GM18870 (cell line): ENCODE measurements around the gene GP1BA.
"Not testable (repeated sequence)": the region's sequence is repeated elsewhere in the genome, so short reads cannot be mapped to it uniquely, and the experiment has no call there.

Source experiments
- ATAC-seq: cut with Tn5 transposase; IDR thresholded peaks from one replicate; pipeline ENCODE4 v1.9.1; 2021; ENCODE audit warnings: moderate library complexity; ENCODE audit not compliant: unreplicated experiment

The GP1BA gene

GRCh38 chr17:4901108-4901647 lies 30.9 kb upstream of the GP1BA start:
- no peak for ATAC-seq

DNA sequence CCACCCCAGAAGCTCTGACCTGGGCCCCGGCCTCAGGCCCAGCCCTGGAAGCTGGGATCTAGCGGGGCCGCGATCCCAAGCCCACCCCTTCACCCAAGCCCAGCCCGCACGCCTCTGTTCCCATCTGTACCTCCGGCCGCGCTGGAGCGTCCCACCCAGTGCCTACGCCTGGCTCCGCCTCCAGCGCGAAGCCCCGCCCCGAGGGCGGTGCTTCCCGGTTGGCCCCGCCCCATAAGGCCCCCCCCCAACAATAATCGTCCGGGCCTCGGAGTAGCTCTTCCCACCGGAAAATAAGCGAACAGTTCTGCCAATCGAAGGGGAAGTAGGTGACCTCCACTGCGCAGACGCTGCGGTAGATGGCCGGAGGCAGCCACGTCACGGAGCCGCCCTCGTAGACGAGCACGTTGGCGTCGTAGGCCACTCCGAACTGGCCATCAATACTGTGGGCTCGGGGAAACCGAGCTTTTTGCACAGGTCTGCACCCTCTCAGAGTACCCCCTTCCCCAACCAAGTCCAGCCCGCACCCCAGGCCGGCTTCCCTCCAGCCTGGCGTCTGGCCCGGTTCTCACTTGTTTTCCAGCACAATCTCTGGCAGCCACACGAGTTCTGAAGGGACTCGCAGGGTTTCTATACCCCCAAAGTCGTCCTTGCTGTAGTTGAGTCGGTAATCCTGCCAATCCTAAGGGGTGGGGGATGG lies 30.3 kb upstream of the GP1BA start:
- ATAC-seq = no peak

GRCh38 chr17:4902540-4902939 lies 29.5 kb upstream of the GP1BA start:
- no peak for ATAC-seq

GRCh38 chr17:4903051-4903818 lies 28.8 kb upstream of the GP1BA start, which contains the start of gene CHRNE:
Gene CHRNE (minus strand): TSS chr17:4903098. CDS start chr17:4903063, 35 bp downstream.
- no peak for ATAC-seq

- ATAC-seq = not testable (repeated sequence)
Observed at GRCh38 chr17:4906642-4907041, 25.4 kb upstream of the GP1BA start.

DNA sequence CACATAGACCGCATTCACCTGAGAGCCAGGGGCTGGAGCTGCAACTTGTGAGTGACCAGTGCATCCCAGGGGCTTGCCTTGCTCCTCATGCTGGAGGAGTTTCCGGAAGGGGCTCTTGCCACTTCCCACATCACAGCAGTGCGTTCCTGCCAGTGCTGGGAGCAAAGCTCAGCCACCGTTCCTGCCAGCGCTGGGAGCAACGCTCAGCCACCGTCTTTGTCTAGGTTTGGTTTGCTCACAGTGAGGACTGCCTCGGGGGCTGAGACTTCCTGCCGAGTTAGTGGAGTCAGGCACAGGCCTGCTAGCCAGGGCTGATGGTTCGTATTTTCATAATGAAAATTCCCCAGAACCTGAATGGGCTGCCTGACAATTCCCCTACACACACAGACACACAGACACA lies 23.8 kb upstream of the GP1BA start:
- no peak for ATAC-seq

- ATAC-seq = no peak
Observed at GRCh38 chr17:4908711-4909496, 23.2 kb upstream of the GP1BA start.

- ATAC-seq = no peak
Observed at GRCh38 chr17:4913994-4914393, 18.1 kb upstream of the GP1BA start.

DNA sequence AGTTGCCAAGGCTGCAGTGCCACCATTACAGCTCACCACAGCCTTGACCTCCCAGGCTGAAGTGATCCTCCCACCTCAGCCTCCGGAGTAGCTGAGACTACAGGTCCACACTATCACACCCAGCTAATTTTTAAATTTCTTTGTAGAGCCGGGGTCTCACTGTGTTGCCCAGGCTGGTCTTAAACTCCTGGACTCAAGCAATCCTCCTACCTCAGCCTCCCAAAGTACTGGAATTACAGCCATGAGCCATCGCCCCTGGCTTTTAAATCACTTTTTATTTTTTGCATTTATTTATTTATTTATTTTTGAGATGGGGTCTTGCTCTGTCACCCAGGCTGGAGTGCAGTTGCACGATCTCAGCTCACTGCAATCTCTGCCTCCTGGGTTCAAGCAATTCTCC lies 17.5 kb upstream of the GP1BA start:
- not testable (repeated sequence) for ATAC-seq

DNA sequence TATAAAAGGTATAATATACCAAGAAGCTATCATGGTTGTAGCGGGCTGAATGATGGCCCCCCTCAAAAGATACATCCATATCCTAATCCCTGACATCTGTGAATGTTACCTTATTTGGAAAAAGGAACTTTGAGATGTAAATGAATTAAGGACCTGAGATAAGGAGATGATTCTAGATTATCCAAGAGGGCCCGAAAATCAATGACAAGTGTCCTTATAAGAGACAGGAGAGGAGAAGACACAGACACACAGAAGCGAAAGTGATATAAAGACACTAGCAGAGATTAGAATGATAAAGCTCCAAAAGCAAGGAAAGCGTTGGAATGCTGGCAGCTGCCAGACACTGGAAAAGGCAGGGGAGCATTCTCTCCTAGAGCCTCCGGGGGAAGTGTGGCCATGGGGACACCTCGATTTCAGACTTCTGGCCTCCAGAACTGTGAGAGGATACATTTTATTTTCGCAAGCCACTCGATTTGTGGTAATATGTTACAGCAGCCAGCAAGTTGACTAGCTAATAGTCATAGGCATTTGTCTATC lies 12.5 kb upstream of the GP1BA start:
- ATAC-seq = no peak

DNA sequence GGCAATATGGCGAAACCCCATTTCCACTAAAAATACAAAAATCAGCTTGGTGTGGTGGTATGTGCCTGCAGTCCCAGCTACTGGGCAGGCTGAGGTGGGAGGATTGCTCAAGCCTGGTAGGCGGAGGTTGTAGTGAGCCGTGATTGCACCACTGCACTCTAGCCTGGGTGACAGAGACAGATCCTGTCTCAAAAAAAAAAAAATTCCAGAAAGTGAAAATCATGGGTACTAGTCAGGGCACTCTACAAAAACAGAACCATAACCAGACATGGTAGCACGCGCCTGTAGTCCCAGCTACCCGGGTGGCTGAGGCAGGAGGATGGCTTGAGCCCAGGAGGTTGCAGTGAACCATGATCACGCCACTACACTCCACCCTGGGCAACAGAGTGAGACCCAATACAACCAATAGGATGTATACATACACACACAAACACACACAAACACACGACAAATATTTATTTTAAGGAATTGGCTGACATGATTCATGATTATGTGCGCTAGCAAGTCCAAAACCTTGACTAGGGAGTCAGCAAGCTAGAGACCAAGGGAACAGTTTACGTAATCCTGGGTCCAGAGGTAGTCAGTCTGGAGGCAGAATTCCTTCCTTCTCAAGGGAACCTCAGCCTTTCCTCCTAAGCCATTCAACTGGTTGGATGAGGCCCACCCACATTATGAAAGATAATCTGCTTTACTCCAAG lies 11.6 kb upstream of the GP1BA start:
- no peak for ATAC-seq

DNA sequence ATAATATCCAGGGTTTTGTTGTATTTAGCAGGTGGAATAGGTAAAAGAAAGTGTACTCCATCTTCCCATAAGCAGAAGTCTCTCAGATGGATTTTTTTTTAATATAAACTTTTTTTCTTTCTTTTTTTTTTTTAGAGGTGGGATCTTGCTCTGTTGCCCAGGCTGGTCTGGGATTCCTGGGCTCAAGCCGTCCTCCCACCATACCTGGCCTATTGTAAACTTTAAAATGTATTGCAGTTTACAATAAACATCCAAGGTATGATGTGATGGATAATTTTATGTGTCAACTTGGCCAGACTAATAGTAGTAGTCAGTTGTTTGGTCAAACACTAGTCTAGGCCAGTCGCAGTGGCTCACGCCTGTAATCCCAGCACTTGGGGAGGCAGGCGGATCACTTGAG lies 10.8 kb upstream of the GP1BA start:
- ATAC-seq = no peak

DNA sequence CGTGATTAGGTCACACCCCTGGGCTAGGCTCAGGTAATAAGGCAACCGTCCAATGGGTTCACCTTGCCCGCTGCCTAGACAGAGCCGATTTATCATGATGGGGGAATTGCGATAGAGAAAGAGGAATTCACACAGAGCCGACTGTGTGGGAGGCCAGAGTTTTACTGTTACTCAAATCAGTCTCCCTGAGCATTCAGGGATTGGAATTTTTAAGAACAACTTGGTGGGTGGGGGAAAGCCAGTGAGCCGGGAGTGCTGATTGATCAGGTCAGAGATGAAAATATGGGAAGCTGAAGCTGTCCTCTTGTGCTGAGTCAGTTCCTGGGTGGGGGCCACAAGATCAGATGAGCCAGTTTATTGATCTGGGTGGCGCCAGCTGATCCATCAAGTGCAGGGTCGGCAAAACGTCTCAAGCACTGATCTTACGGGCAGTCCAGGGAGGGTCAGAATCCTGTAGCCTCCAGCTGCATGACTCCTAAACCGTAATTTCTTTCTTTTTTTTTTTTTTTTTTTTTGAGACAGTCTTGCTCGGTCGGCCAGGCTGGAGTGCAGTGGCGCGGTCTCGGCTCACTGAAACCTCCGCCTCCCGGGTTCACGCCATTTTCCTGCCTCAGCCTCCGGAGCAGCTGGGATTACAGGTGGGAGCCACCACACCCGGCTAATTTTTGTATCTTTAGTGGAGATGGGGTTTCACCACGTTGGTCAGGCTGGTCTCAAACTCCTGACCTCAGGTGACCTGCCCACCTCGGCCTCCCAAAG lies 5.3 kb upstream of the GP1BA start:
- ATAC-seq = not testable (repeated sequence)

DNA sequence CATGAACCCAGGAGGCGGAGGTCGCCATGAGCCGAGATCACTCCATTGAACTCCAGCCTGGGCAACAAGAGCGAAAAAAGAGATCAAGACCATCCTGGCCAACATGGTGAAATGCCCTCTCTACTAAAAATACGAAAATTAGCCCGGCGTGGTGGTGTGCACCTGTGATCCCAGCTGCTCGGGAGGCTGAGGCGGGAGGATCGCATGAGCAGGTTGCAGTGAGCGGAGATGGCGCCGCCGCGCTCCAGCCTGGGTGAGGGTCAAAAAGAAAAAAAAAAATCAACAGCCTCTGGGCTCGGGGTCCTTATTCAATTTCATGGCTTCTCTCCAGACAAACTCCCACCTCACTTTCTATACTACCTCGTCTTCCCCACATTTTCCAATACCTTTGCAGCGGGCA lies 3.2 kb upstream of the GP1BA start:
- no peak for ATAC-seq

DNA sequence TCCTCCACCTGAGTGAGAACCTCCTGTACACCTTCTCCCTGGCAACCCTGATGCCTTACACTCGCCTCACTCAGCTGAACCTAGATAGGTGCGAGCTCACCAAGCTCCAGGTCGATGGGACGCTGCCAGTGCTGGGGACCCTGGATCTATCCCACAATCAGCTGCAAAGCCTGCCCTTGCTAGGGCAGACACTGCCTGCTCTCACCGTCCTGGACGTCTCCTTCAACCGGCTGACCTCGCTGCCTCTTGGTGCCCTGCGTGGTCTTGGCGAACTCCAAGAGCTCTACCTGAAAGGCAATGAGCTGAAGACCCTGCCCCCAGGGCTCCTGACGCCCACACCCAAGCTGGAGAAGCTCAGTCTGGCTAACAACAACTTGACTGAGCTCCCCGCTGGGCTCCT lies 679 bp downstream of the GP1BA start:
- no peak for ATAC-seq

DNA sequence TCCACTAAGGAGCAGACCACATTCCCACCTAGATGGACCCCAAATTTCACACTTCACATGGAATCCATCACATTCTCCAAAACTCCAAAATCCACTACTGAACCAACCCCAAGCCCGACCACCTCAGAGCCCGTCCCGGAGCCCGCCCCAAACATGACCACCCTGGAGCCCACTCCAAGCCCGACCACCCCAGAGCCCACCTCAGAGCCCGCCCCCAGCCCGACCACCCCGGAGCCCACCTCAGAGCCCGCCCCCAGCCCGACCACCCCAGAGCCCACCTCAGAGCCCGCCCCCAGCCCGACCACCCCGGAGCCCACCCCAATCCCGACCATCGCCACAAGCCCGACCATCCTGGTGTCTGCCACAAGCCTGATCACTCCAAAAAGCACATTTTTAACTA lies 1.6 kb downstream of the GP1BA start:
- ATAC-seq = no peak

- ATAC-seq = no peak
Observed at GRCh38 chr17:4934173-4934979, 2.3 kb downstream of the GP1BA start.

DNA sequence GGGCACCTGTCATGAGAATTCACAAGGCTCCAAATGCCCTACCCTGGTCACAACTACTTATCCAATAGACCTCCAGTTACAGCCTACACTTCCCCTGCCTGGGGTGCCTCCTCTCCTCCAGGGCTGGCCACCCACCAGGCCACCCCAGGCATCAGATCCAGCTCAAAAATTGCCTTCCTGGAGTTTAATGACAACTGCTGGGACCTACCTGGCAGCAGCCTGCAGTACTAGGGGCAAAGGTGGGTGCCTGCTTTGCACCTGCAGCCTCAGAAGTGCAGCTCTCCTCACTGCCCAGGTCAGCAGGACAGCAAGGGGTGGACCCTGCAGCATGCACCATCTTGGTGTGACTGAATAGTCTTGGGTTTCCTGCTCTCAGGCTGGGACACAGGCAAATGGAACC lies 3.6 kb downstream of the GP1BA start:
- ATAC-seq = no peak

DNA sequence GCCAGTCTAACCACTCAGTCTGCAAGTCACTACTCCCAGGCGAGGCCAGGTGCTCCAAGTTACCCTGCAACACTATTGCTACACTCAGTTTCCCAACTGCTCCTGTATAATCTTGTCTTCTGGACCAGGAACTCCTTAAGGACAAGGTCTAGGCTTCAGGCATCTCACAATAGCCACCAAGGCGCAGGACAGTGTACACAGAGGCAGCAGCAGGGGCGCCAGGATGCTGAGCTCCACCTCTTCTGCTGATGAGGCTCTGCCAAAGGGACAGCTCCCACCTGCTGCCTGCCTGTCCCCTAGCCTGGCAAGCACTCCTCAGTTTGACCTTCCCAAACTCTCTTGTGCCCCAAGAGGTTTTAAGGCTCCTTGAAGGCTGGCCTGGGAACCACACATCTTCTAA lies 4.4 kb downstream of the GP1BA start:
- no peak for ATAC-seq
